ENCODE data around the gene CDK5R1.
A peak's percentile ranks its signal among the peaks of the same experiment; 100 is the strongest.

CDK5R1 gene

GRCh38 chr17:32494621-32495358, 8.0 kb downstream of the CDK5R1 start:
- DNase-seq = peak; percentile 90

- DNase-seq = no peak
Measured at GRCh38 chr17:32495359-32496231, 8.8 kb downstream of the CDK5R1 start.

- DNase-seq = no peak
Measured at GRCh38 chr17:32496395-32497073, 9.7 kb downstream of the CDK5R1 start.

- no peak for DNase-seq
Measured at GRCh38 chr17:32497431-32498205, 10.8 kb downstream of the CDK5R1 start.

GRCh38 chr17:32498391-32498790, 11.6 kb downstream of the CDK5R1 start:
- DNase-seq = no peak

- DNase-seq = no peak
Measured at GRCh38 chr17:32502013-32502412, 15.2 kb downstream of the CDK5R1 start.

- DNase-seq = no peak
Measured at GRCh38 chr17:32502710-32503109, 15.9 kb downstream of the CDK5R1 start.

- no peak for DNase-seq
Measured at GRCh38 chr17:32503251-32504165, 16.7 kb downstream of the CDK5R1 start.

GRCh38 chr17:32504166-32504990, 17.6 kb downstream of the CDK5R1 start:
- no peak for DNase-seq

- DNase-seq = no peak
Measured at GRCh38 chr17:32508926-32509325, 22.1 kb downstream of the CDK5R1 start.

GRCh38 chr17:32510466-32510865, 23.7 kb downstream of the CDK5R1 start:
- DNase-seq = no peak

- no peak for DNase-seq
Measured at GRCh38 chr17:32512328-32512727, 25.5 kb downstream of the CDK5R1 start.

- no peak for DNase-seq
Measured at GRCh38 chr17:32513579-32513978, 26.8 kb downstream of the CDK5R1 start.

- no peak for DNase-seq
Measured at GRCh38 chr17:32514606-32515005, 27.8 kb downstream of the CDK5R1 start.

GRCh38 chr17:32515677-32516383, 29.0 kb downstream of the CDK5R1 start:
- DNase-seq = no peak

- DNase-seq = no peak
Measured at GRCh38 chr17:32516450-32516849, 29.7 kb downstream of the CDK5R1 start.

- no peak for DNase-seq
Measured at GRCh38 chr17:32516940-32517701, 30.3 kb downstream of the CDK5R1 start.

- DNase-seq = no peak
Measured at GRCh38 chr17:32517982-32518381, 31.2 kb downstream of the CDK5R1 start.

GRCh38 chr17:32518646-32519227, 31.9 kb downstream of the CDK5R1 start:
- no peak for DNase-seq
